Stomach (tissue), 4 donors: ENCODE data around the gene KCNQ1.

Experiments used
- EP300 ChIP-seq: sonication (generic); formaldehyde crosslinking; IDR thresholded peaks from one replicate; pipeline ENCODE4 v1.6.1; 2017; ENCODE audit warnings: antibody characterized with exemption
- POLR2A ChIP-seq, 4 donors: fragments of 450-650 bp; IDR thresholded peaks; one replicate each; pipeline ENCODE4 v1.6.1; 2016; ENCODE audit warnings: antibody characterized with exemption in 4 of 4, control low read depth in 2 of 4, mild to moderate bottlenecking in 1 of 4, moderate library complexity in 1 of 4
- TF ChIP-seq, protein P1 (sequence below), 7 experiments: fragments of 450-650 bp in 4 of 7; fragments of 200-600 bp in 3 of 7; sonication (generic) in 3 of 7; IDR thresholded peaks; one replicate each; pipeline ENCODE4 v1.5.1; 2016 to 2019; ENCODE audit warnings: antibody characterized with exemption in 7 of 7, control low read depth in 2 of 7, mild to moderate bottlenecking in 1 of 7

DNA sequence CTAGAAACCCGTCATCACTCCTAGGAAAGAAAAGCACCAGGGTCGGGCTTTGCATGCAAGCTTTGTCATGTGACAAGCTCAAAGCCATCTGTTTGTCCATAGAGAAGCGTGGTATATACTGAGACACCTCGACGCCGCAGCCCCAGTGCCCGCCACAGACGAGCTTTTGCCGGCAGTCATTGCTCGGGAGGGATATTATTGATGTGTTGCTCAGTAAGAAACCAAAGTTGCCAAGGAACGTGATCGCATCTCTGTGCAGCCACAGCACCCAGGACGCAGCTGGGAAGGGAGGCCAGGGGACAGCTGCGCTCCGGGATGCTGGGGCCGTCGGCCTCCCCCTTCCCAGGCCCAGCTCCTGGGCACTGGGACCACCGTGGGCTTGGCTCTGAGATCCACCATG, 344.5 kb downstream of the KCNQ1 start:
- TF ChIP-seq, protein P1, sequence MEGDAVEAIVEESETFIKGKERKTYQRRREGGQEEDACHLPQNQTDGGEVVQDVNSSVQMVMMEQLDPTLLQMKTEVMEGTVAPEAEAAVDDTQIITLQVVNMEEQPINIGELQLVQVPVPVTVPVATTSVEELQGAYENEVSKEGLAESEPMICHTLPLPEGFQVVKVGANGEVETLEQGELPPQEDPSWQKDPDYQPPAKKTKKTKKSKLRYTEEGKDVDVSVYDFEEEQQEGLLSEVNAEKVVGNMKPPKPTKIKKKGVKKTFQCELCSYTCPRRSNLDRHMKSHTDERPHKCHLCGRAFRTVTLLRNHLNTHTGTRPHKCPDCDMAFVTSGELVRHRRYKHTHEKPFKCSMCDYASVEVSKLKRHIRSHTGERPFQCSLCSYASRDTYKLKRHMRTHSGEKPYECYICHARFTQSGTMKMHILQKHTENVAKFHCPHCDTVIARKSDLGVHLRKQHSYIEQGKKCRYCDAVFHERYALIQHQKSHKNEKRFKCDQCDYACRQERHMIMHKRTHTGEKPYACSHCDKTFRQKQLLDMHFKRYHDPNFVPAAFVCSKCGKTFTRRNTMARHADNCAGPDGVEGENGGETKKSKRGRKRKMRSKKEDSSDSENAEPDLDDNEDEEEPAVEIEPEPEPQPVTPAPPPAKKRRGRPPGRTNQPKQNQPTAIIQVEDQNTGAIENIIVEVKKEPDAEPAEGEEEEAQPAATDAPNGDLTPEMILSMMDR (IDR thresholded peaks at IDR 0.05): no peak
- TF ChIP-seq EP300 (no peak), POLR2A (IDR thresholded peaks at IDR 0.05) (no peak)
